ENCODE measurements around the gene STPG1. TPM values are rescaled to one million over a fixed set of nuclear protein-coding genes. Genes with fewer than 3 reads are reported as not detected.

The STPG1 gene
- polyA plus RNA-seq, 1 donor (not counting 4 experiments of a cell fraction or from before 2014, with no cell fraction given), result 16.6 TPM

- Histone ChIP-seq H3K9ac (ENCODE audit: control insufficient read depth, extremely low read depth, insufficient read depth, low read length) (no peak overlapping the region), H3K27me3 (ENCODE audit: control insufficient read depth, extremely low read depth, insufficient read depth, low read length) (no peaks in the 10 kb centered on the region), H3K4me2 (ENCODE audit: control insufficient read depth, extremely low read depth, insufficient read depth, low read depth, low read length) (no peak overlapping the region), H3K27ac (ENCODE audit: control insufficient read depth, insufficient read depth, low read length) (no peak overlapping the region), H3K4me1 (ENCODE audit: control insufficient read depth, extremely low read depth, insufficient read depth, low read length) (no peaks in the 10 kb centered on the region), H3K79me2 (ENCODE audit: control insufficient read depth, insufficient read depth, low read length) (peaks cover 17% of the 10 kb centered on the region), H4K20me1 (ENCODE audit: control insufficient read depth, extremely low read depth, insufficient read depth, low read length) (no peaks in the 10 kb centered on the region), H3K9me1 (ENCODE audit: control insufficient read depth, extremely low read depth, insufficient read depth, low read length) (peaks cover 2% of the 10 kb centered on the region), H3K4me3 (ENCODE audit: control insufficient read depth in 2 of 3, extremely low read depth in 1 of 3, insufficient read depth in 2 of 3, low read depth in 1 of 3, low read length in 3 of 3) (no peak overlapping the region), H3K9me3 (ENCODE audit: control insufficient read depth, low read depth, low read length) (no peaks in the 10 kb centered on the region), H3K36me3 (ENCODE audit: control insufficient read depth in 2 of 2, extremely low read depth in 1 of 2, insufficient read depth in 2 of 2, low read length in 2 of 2) (peaks cover 17 to 19% of the 10 kb centered on the region in 2 experiments), H2AFZ (ENCODE audit: control insufficient read depth, low read length) (no peak overlapping the region)
- TF ChIP-seq EZH2 (IDR thresholded peaks at IDR 0.05; ENCODE audit: low read length) (no peak), CTCF (optimal IDR thresholded peaks at IDR 0.05 in 1 of 3, IDR thresholded peaks at IDR 0.05 in 1 of 3, conservative IDR thresholded peaks at IDR 0.05 in 1 of 3; ENCODE audit: extremely low read depth in 1 of 3, insufficient read depth in 2 of 3, low read length in 3 of 3) (no peak)
- FAIRE-seq (no peak), DNase-seq (ENCODE audit: low read depth, low spot score) (no peak)
- dilution Hi-C loops (cut with MboI; ENCODE audit: extremely low pct_ligation_motif_present, low sequenced_read_pairs), result no loop called here
These were observed 12.3 kb upstream of the STPG1 start for GRCh38 chr1:24425922-24426321.

- no peaks in the 10 kb centered on the region for H4K20me1 ChIP-seq (ENCODE audit: control insufficient read depth, extremely low read depth, insufficient read depth, low read length)
- no peak for FAIRE-seq
- no peak for TF ChIP-seq CTCF (optimal IDR thresholded peaks at IDR 0.05 in 1 of 3, IDR thresholded peaks at IDR 0.05 in 1 of 3, conservative IDR thresholded peaks at IDR 0.05 in 1 of 3; ENCODE audit: extremely low read depth in 1 of 3, insufficient read depth in 2 of 3, low read length in 3 of 3)
- TF ChIP-seq EZH2 (IDR thresholded peaks at IDR 0.05; ENCODE audit: low read length), result no peak
- H3K4me1 ChIP-seq (ENCODE audit: control insufficient read depth, extremely low read depth, insufficient read depth, low read length), result no peaks in the 10 kb centered on the region
- no peak for DNase-seq (ENCODE audit: low read depth, low spot score)
- no peak overlapping the region for H3K9ac ChIP-seq (ENCODE audit: control insufficient read depth, extremely low read depth, insufficient read depth, low read length)
- H3K9me3 ChIP-seq (ENCODE audit: control insufficient read depth, low read depth, low read length), result no peaks in the 10 kb centered on the region
- dilution Hi-C loops (cut with MboI; ENCODE audit: extremely low pct_ligation_motif_present, low sequenced_read_pairs), result no loop called here
- peaks cover 2% of the 10 kb centered on the region for H3K9me1 ChIP-seq (ENCODE audit: control insufficient read depth, extremely low read depth, insufficient read depth, low read length)
- H3K4me3 ChIP-seq (ENCODE audit: control insufficient read depth in 2 of 3, extremely low read depth in 1 of 3, insufficient read depth in 2 of 3, low read depth in 1 of 3, low read length in 3 of 3), result no peak overlapping the region
- H3K27ac ChIP-seq (ENCODE audit: control insufficient read depth, insufficient read depth, low read length), result no peak overlapping the region
- H3K79me2 ChIP-seq (ENCODE audit: control insufficient read depth, insufficient read depth, low read length), result peaks cover 18% of the 10 kb centered on the region
- no peak overlapping the region for H3K4me2 ChIP-seq (ENCODE audit: control insufficient read depth, extremely low read depth, insufficient read depth, low read depth, low read length)
- H2AFZ ChIP-seq (ENCODE audit: control insufficient read depth, low read length), result no peak overlapping the region
- peaks cover 17 to 24% of the 10 kb centered on the region in 2 experiments for H3K36me3 ChIP-seq (ENCODE audit: control insufficient read depth in 2 of 2, extremely low read depth in 1 of 2, insufficient read depth in 2 of 2, low read length in 2 of 2)
- no peaks in the 10 kb centered on the region for H3K27me3 ChIP-seq (ENCODE audit: control insufficient read depth, extremely low read depth, insufficient read depth, low read length)
These were observed 11.9 kb upstream of the STPG1 start for GRCh38 chr1:24425441-24425840.
